ENCODE results near the gene HYAL4. TPM values are rescaled to one million over a fixed set of nuclear protein-coding genes. Genes with fewer than 3 reads are reported as not detected.
A peak's percentile ranks its signal among the peaks of the same experiment; 100 is the strongest.
"Not testable (repeated sequence)": the region's sequence is repeated elsewhere in the genome, so short reads cannot be mapped to it uniquely, and the experiment has no call there.

The HYAL4 gene, protein sequence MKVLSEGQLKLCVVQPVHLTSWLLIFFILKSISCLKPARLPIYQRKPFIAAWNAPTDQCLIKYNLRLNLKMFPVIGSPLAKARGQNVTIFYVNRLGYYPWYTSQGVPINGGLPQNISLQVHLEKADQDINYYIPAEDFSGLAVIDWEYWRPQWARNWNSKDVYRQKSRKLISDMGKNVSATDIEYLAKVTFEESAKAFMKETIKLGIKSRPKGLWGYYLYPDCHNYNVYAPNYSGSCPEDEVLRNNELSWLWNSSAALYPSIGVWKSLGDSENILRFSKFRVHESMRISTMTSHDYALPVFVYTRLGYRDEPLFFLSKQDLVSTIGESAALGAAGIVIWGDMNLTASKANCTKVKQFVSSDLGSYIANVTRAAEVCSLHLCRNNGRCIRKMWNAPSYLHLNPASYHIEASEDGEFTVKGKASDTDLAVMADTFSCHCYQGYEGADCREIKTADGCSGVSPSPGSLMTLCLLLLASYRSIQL
- total RNA-seq (ENCODE audit: insufficient read depth, low replicate concordance): 2.6 TPM

DNA sequence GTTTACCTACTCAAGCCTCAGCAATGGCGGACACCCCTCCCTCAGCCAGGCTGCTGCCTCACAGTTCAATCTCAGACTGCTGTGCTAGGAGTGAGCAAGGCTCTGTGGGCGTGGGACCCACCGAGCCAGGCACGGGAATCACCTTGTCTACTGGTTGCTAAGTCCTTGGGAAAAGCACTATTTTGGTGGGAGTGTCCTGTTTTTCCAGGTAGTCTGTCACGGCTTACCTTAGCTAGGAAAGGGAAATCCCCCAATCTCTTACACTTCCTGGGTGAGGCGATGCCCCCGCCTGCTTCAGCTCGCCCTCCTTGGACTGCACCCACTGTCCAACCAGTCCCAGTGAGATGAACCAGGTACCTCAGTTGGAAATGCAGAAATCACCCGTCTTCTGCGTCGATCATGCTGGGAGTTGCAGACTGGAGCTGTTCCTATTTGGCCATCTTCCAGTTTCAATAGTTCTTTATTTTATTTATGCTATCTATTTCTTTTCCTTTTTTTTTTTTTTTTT is at the start of gene HYAL4:
TSS of gene HYAL4 (plus strand) at position 458 of the 508 bp plus-strand sequence. CDS start 23,105 bp downstream, outside the sequence.
- no peak for DNase-seq (ENCODE audit: low spot score)

DNA sequence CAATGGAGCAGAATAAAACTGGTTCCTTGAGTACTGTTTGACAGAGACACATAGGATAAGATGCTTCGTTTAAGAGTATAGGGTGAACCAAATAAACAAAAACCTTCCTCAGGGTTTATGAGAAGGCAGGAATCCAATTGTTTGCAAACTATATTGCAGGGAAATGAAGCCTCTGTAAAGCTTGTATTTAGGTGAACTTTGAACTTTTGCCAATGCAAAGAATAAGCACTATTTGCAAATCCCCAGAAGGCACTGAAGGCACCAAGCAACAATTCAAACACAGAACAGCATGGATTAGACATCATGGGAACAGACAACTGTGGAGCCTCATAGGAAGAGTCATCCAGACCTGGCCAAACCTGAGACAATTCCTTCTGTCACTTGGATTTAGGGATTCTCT is 49.1 kb upstream of the HYAL4 start:
- DNase-seq (ENCODE audit: low spot score): no peak

DNA sequence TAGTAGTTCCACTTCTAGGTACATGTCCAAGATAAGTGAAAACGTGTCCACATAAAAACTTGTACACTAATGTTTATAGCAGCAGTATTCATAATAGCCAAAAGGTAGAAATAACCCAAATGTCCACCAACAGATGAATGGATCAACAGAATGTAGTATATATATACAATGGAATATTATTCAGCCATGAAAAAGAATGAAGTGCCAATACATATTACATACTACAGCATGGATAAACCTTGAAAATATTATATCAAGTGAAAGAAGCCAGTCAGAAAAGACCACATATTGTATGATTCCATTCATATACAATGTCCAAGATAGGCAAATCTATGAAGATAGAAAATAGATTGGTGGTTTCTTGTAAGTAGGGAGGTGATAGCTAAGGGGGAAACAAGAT is 48.4 kb upstream of the HYAL4 start:
- DNase-seq (ENCODE audit: low spot score): no peak

DNA sequence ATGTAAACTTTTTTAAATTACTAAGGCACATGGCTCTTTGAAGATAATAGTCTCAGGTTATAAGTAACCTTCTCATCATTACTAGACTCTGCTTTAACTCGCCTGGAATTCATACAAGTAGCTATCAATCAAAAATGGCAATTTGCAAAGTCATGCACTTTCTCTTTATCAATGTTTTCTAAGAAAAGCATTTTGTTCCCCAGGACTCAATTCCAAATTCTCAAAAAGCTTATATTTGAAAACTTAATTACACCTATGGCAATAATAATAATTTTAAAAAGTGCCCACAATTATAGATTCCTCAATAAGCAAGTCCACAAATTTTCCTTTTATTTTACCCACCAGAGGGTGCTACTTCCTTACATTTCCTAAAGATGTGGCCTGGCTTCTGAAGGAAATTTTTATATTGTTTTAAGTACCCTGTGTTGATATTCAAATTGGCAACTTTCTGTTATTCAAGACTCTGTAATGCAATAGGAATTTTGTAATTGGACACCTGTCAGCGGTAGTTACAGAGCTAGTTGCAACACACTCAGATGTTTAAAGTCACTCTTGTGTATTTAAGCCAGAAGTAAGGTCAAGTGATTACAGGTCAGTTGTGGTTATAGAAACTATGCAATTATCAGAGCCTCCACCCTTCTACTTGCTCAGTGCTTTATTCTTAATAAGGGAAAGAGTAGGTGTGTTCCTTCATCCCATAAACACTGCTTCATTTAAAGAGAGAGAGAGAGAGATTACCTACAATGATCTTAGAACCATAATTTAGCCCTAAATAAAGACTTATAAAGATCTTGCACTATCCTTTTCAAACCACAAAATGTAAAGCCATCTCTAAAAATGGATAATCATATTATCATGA is 47.1 kb upstream of the HYAL4 start:
- peak; percentile 66 for DNase-seq (ENCODE audit: low spot score)

DNA sequence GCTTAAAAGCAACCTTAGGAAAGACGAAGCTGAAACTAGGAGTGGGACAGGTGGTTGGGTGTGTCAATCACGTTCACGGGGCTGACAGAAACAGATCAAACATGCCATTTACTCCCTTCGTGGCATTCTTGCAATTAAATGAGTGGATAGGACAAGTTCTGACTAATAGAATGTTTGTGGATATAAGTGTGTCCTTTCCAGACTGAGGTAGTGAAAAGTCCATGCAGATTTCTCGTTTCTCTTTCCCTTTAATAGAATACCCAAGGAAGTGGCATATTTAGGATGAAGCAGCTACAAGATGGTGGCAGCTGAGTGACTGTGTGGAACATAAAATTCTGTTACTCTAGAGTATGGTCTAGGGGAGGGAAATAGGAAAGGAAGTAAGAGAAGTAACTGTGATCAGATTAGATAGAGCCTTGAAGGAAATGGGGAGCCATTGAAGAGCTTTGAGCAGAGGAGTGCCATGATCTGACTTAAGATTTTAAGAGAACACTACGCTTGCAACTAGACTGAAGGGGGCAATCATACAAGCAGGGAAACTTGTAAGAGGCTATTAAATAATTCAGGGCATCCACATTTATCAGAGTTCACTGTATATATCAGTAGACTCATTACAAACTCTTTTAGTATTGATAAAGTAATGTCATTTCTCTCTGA is 46.3 kb upstream of the HYAL4 start:
- DNase-seq (ENCODE audit: low spot score): no peak

DNA sequence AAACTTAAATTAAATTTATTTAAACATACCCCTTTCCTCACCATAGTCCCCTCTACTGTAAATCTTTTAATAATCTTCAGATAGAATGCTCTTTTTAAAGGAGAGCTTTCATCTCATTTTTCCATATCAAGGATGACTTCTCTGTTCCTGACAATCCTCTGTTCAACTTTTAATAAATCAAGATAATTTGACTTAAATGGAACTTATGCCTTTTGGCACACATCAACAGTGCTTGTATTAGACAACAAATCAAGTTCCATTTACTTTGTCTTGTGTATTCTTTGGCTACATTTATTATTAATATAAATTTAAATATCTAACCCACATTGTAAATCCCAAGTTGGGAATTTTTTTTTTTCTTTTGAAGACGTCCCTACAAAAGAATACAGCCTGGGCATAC is 42.7 kb upstream of the HYAL4 start:
- no peak for DNase-seq (ENCODE audit: low spot score)

DNA sequence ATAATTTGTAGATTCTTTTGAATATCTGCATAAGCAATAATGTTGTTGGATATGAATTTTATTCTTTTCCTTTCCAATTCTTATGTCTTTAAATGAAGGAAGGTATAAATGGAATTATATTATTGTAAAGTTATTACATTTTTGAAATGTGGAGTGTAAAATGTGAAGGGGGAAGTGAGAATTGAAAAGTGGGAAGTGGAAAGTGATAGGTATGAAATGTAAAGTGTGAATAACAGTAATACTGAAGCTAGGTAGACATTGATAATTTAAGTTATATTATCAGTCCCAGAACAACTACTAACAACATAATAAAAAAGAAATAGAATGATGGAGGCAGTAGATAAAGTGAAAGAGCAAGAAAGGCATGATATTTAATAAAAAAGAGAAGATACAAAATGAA is 39.7 kb upstream of the HYAL4 start:
- no peak for DNase-seq (ENCODE audit: low spot score)

DNA sequence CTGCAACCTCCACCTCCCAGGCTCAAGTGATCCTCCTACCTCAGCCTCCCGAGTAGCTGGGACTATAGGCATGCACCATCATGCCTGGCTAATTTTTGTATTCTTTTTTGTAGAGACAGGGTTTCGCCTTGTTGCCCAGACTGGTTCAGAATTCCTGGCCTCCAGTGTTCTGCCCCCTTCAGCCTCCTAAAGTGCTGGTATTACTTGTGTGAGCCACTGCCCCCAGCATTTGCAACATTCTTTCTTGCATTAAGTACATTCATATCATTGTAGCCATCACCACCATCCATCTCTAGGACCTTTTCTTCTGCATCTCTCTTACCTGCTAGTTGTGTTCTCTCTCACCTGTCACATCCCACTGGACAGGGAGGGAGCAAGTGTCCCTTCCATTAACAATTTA is 35.5 kb upstream of the HYAL4 start:
- no peak for DNase-seq (ENCODE audit: low spot score)

DNA sequence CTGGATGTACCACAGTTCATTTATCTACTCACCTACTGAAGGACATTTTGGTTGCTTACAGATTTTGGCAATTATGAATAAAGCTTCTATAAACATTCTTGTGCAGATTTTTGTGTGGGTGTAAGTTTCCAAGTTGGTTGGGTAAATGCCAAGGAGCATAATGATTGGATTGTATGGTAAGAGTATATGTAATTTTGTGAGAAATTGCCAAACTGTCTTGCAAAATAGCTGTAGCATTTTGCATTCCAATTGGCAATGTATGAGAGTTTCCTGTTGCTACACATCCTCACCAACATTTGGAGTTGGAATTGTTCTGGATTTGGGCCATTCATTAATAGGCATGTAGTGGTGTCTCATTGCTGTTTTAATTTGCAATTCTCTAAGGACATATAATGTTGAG is 33.9 kb upstream of the HYAL4 start:
- DNase-seq (ENCODE audit: low spot score): no peak

DNA sequence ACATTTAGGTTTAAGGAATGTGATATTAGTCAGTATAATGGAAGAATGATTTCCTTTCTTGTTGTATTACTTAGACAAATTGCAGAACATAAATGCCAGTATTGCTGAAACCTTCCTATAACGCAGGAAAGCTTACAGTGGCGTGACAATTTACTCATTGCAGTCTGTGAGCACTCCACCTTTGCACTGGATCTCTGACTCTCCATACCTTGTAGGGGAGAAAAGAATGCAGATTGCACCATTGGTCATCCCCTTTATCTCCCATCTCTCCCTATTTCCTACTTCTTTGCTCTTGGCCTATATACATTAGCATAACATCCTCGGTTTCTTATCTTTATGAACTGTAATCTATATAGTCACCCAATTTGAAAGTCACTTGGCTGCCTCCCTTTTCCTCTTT is 28.1 kb upstream of the HYAL4 start:
- DNase-seq (ENCODE audit: low spot score): no peak

DNA sequence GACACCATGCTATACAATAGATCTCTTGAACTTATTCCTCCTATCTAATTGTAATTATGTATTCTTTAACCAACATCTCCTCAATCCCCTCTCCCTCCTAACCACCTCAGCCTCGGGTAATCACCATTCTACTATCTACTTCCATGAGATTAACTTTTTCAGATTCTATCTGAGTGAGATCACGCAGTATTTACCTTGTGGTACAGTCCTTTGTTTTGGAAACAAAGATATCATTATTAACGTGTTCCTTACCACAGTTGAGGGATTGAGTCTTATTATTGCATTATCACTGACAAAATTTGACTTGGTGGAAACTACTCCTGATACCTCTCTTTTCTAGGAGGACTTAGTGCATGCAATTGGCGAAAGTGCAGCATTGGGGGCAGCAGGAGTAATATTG is 26.0 kb upstream of the HYAL4 start:
- DNase-seq (ENCODE audit: low spot score): no peak

DNA sequence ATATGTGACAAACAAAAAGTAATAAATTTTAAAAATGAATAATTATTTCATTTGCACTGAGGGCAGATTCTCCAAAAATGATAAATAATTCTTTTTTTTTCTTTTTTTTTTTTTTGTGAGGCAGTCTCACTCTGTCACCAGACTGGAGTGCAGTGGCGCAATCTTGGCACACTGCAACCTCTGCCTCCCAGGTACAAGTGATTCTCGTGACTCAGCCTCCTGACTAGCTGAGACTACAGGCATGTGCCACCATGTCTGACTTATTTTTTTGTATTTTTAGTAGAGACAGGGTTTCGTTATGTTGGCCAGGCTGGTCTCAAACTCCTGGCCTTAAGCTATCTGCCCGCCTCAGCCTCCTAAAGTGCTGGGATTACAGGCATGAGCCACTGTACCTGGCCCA is 25.2 kb upstream of the HYAL4 start:
- DNase-seq (ENCODE audit: low spot score): not testable (repeated sequence)

DNA sequence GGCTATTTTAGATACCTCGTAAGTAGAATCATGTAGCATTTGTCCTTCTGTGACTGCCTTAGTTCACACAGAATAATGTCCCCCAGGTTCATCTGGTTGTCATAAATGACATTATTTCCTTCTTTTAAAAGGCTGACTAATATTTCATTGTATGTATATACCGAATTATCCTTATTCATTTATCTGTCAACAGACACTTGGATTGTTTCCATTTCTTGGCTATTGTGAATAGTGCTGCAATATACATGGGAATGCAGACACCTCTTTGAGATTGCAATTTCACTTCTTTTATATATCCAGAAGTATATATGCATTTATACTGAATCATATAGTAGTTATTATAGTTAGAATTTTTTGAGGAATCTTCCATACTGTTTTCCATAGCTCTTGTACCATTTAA is 24.1 kb upstream of the HYAL4 start:
- DNase-seq (ENCODE audit: low spot score): no peak

DNA sequence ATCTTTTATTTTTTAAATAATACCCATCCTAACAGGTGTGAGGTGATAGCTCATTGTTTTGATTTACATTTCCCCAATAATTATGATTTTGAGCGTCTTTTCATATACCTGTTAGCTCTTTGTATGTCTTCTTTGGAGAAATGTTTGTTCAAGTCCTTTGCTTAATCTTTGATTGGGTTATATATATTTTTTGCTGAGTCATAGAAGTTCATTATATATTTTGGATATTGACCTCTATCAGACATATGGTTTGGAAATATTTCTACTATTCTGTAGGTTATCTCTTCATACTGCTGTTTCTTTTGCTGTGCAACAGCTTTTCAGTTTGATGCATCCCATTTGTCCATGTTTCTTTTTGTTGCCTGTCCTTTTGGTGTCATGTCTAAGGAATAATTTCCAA is 23.6 kb upstream of the HYAL4 start:
- DNase-seq (ENCODE audit: low spot score): no peak

DNA sequence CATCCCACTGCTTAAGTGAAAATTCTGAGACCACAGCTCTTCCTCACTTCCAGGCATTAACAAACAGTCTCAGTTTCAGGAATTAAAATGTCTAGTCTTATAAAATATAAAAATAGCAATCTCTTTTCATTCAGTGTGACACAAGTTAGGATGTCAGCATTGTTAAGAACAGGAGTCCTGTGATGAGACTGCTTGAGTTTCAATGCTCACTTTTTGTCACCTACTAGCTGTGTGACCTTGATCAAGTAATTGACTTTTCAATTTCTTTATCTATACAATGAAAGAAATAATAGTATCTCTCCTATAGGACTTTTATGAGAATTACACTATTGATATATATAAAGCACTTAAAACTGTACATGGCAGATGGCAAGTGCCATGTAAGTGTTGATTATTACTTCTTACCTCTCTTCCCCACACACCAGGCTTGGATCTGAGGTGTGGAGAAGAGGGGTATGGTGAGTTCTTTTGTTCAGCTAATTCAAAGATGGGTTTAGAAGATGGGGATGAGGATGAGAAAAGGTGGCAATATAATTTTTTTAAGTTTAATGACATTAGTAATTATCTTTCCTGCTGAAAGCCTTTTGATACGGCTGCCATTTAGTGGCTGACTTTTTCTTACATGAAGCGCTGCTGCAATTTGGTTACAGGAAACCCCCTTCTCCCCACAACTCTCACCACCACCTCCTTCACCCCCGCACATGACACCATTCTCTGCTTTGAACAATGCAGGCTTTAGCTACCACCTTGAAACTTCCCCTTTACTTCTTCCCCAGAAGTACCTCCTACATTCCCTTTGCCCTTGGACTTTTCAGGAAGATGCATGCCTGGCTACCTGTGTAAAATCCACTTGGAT is 20.8 kb upstream of the HYAL4 start:
- DNase-seq (ENCODE audit: low spot score): no peak

DNA sequence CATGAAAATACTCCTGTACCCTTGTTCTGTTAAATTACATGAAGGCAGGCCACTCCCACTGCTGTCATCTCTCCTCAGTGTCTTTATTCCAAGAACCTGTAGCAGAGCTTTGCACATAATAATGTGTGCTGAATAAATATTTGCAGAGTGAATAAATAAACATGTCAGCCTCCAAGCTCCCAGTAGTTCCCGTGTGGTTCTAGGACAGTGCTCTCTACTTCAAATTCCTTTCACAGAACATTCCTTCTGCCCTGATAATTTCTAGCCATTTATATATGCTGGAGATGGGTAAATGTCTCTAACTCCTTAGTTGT is 20.3 kb upstream of the HYAL4 start:
- DNase-seq (ENCODE audit: low spot score): no peak

DNA sequence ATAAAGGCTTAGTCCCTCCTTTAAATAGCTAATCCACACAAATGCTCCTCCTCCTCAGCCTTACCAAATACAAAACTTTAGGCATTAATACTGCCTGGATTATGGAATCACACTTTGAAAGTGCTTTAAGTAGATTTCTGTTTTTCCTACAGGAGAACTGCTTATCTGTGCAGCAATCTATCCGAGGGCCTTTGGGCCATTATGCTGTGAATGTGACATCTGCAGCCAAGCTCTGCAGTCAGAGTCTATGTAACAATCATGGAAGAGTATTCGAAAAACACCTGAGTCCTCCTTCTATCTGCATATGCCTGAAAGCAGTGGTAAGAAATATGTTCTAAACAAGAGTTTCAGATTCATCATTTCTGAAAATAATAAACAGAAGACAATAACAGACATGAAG is 16.2 kb upstream of the HYAL4 start:
- no peak for DNase-seq (ENCODE audit: low spot score)

DNA sequence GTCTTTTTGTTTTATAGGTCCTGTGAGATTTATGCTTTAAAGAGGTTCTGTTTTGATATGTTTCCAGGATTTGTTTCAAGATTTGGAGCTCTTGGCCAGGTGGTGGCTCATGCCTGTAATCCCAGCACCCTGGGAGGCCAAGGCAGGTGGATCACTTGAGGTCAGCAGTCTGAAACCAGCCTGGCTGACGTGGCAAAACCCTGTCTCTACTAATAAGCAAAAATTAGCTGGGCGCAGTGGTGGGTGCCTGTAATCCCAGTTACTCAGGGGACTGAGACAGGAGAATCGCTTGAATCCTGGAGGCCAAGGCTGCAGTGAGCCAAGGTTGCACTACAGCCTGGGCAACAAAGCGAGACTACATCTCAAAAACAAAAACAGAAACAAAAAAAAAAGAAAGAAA is 8.3 kb upstream of the HYAL4 start:
- DNase-seq (ENCODE audit: low spot score): no peak

DNA sequence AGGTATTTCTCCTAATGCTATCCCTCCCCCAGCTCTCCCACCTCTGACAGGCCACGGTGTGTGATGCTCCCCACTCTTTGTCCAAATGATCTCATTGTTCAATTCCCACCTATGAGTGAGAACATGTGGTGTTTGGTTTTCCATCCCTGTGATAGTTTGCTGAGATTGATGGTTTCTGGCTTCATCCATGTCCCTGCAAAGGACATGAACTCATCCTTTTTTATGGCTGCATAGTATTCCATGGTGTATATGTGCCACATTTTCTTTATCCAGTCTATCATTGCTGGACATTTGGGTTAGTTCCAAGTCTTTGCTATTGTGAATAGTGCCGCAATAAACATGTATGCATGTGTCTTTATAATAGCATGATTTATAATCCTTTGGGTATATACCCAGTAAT is 5.9 kb upstream of the HYAL4 start:
- DNase-seq (ENCODE audit: low spot score): not testable (repeated sequence)

DNA sequence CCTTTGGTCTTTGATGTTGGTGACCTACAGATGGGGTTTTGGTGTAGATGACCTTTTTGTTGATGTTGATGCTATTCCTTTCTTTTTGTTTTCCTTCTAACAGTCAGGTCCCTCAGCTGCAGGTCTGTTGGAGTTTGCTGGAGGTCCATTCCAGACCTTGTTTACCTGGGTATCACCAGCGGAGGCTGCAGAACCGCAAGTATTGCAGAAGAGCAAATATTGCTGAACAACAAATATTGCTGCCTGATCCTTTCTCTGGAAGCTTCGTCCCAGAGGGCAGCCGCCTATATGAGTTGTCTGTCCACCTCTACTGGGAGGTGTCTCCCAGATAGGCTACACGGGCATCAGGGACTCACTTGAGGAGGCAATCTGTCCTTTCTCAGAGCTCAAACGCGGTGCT is 827 bp upstream of the HYAL4 start:
- not testable (repeated sequence) for DNase-seq (ENCODE audit: low spot score)

DNA sequence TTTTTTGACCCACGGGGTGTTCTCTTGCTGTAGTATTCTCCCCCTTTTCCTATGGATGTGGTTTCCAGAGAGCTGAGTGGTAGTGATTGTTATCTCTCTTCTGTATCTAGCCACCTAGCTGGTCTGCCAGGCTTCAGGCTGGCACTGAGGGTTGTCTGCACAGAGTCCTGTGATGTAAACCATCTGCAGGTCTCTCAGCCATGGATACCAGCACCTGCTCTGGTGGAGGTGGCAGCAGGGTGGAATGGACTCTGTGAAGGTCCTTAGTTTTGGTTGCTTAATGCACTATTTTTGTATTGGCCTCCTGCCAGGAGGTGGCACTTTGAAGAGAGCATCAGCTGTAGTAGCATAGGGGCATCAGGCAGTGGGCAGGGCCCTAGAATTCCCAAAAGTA is 851 bp downstream of the HYAL4 start:
- no peak for DNase-seq (ENCODE audit: low spot score)
